Measurements from ENCODE around the gene STK24. TPM values are rescaled to one million over a fixed set of nuclear protein-coding genes. Genes with fewer than 3 reads are reported as not detected.
A peak's percentile ranks its signal among the peaks of the same experiment; 100 is the strongest.

STK24 gene
- total RNA-seq, 1 donor from 2014 or later: 92.3 TPM

- Mint-ChIP-seq H3K4me1 (ENCODE audit: unreplicated experiment) (peaks cover 71% of the 10 kb centered on the region), H3K4me3 (ENCODE audit: unreplicated experiment) (no peak overlapping the region), H3K27ac (ENCODE audit: unreplicated experiment) (no peak overlapping the region), H3K36me3 (ENCODE audit: low read depth, unreplicated experiment) (peaks cover 8% of the 10 kb centered on the region), H3K9me3 (ENCODE audit: unreplicated experiment) (no peaks in the 10 kb centered on the region), H3K27me3 (ENCODE audit: unreplicated experiment) (peaks cover 6% of the 10 kb centered on the region)
- no peak for DNase-seq (ENCODE audit: low spot score)
- TF ChIP-seq CTCF (IDR thresholded peaks at IDR 0.05; ENCODE audit: unreplicated experiment): no peak
Observed at GRCh38 chr13:98487016-98487415, 89.9 kb downstream of the STK24 start.

- Mint-ChIP-seq H3K4me3 (ENCODE audit: unreplicated experiment) (no peak overlapping the region), H3K27ac (ENCODE audit: unreplicated experiment) (no peak overlapping the region), H3K36me3 (ENCODE audit: low read depth, unreplicated experiment) (peaks cover 8% of the 10 kb centered on the region), H3K4me1 (ENCODE audit: unreplicated experiment) (peaks cover 65% of the 10 kb centered on the region), H3K27me3 (ENCODE audit: unreplicated experiment) (peaks cover 6% of the 10 kb centered on the region), H3K9me3 (ENCODE audit: unreplicated experiment) (no peaks in the 10 kb centered on the region)
- TF ChIP-seq CTCF (IDR thresholded peaks at IDR 0.05; ENCODE audit: unreplicated experiment): no peak
- no peak for DNase-seq (ENCODE audit: low spot score)
Observed at GRCh38 chr13:98486412-98486811, 90.5 kb downstream of the STK24 start.

GRCh38 chr13:98485561-98485960 is 91.3 kb downstream of the STK24 start:
- Mint-ChIP-seq H3K27ac (ENCODE audit: unreplicated experiment) (peak overlapping the region; percentile 77), H3K9me3 (ENCODE audit: unreplicated experiment) (no peaks in the 10 kb centered on the region), H3K4me1 (ENCODE audit: unreplicated experiment) (peaks cover 58% of the 10 kb centered on the region), H3K4me3 (ENCODE audit: unreplicated experiment) (peak overlapping the region; percentile 35), H3K36me3 (ENCODE audit: low read depth, unreplicated experiment) (peaks cover 8% of the 10 kb centered on the region), H3K27me3 (ENCODE audit: unreplicated experiment) (peaks cover 3% of the 10 kb centered on the region)
- TF ChIP-seq CTCF (IDR thresholded peaks at IDR 0.05; ENCODE audit: unreplicated experiment): no peak
- DNase-seq (ENCODE audit: low spot score): no peak

GRCh38 chr13:98484289-98485219 is 92.4 kb downstream of the STK24 start:
- peak overlapping the region; percentile 70 for H3K27ac Mint-ChIP-seq (ENCODE audit: unreplicated experiment)
- peaks cover 3% of the 10 kb centered on the region for H3K27me3 Mint-ChIP-seq (ENCODE audit: unreplicated experiment)
- H3K4me3 Mint-ChIP-seq (ENCODE audit: unreplicated experiment): no peak overlapping the region
- peaks cover 55% of the 10 kb centered on the region for H3K4me1 Mint-ChIP-seq (ENCODE audit: unreplicated experiment)
- DNase-seq (ENCODE audit: low spot score): peak; percentile 38
- peaks cover 8% of the 10 kb centered on the region for H3K36me3 Mint-ChIP-seq (ENCODE audit: low read depth, unreplicated experiment)
- no peaks in the 10 kb centered on the region for H3K9me3 Mint-ChIP-seq (ENCODE audit: unreplicated experiment)
- TF ChIP-seq CTCF (IDR thresholded peaks at IDR 0.05; ENCODE audit: unreplicated experiment): no peak

All from endothelial cell (in vitro differentiated cells).